Neural progenitor cell (in vitro differentiated cells): ENCODE measurements around the gene RGS3. TPM values are rescaled to one million over a fixed set of nuclear protein-coding genes. Genes with fewer than 3 reads are reported as not detected.

ENCODE experiments used
- DNase-seq: peaks from one replicate; pipeline ENCODE4 v3.0.0-alpha.2; 2016; ENCODE audit warnings: low spot score
- H2AFZ ChIP-seq: fragments of 200-600 bp; sonication (generic); replicated peaks from 2 replicates; pipeline ENCODE4 v1.6.1; 2016; ENCODE audit warnings: antibody characterized with exemption
- H3F3A ChIP-seq: fragments of 200-600 bp; sonication (generic); 2 replicates; pipeline ENCODE4 v1.6.1; 2016; ENCODE audit warnings: antibody characterized with exemption, low read depth
- H3K27ac ChIP-seq: fragments of 200-600 bp; sonication (generic); 2 replicates; pipeline ENCODE4 v1.5.1; 2016; ENCODE audit warnings: mild to moderate bottlenecking
- H3K27me3 ChIP-seq: fragments of 200-600 bp; sonication (generic); 2 replicates; pipeline ENCODE4 v1.6.1; 2016; ENCODE audit warnings: mild to moderate bottlenecking, moderate library complexity
- H3K36me3 ChIP-seq: fragments of 200-600 bp; sonication (generic); 2 replicates; pipeline ENCODE4 v1.5.1; 2016
- H3K4me1 ChIP-seq: fragments of 200-600 bp; sonication (generic); 2 replicates; pipeline ENCODE4 v1.6.1; 2016; ENCODE audit warnings: mixed run types
- H3K4me2 ChIP-seq: fragments of 200-600 bp; sonication (generic); 2 replicates; pipeline ENCODE4 v1.6.1; 2016
- H3K4me3 ChIP-seq: fragments of 200-600 bp; sonication (generic); 2 replicates; pipeline ENCODE4 v1.5.1; 2016
- H3K79me2 ChIP-seq: fragments of 200-600 bp; sonication (generic); 2 replicates; pipeline ENCODE4 v1.6.1; 2016; ENCODE audit warnings: low read depth
- H3K9ac ChIP-seq: fragments of 200-600 bp; sonication (generic); 2 replicates; pipeline ENCODE4 v1.6.1; 2016
- H3K9me3 ChIP-seq: fragments of 200-600 bp; sonication (generic); 2 replicates; pipeline ENCODE4 v1.5.1; 2016; ENCODE audit warnings: low read depth
- H4K20me1 ChIP-seq: fragments of 200-600 bp; sonication (generic); 2 replicates; pipeline ENCODE4 v1.6.1; 2016; ENCODE audit warnings: low read depth
- H3K27ac Mint-ChIP-seq: 3 replicates; pipeline ENCODE4 v1.8.0; 2021; ENCODE audit warnings: mixed read lengths
- H3K27me3 Mint-ChIP-seq: 2 replicates; pipeline ENCODE4 v1.8.0; 2022; ENCODE audit warnings: low read depth, mild to moderate bottlenecking, inconsistent platforms, moderate library complexity, mixed read lengths; ENCODE audit not compliant: insufficient read depth
- H3K36me3 Mint-ChIP-seq: 3 replicates; pipeline ENCODE4 v1.8.0; 2021; ENCODE audit warnings: mixed read lengths
- H3K4me1 Mint-ChIP-seq: 3 replicates; pipeline ENCODE4 v1.8.0; 2021; ENCODE audit warnings: mixed read lengths
- H3K4me3 Mint-ChIP-seq: 3 replicates; pipeline ENCODE4 v1.8.0; 2021; ENCODE audit warnings: mild to moderate bottlenecking, moderate library complexity, mixed read lengths
- H3K9me3 Mint-ChIP-seq: 3 replicates; pipeline ENCODE4 v1.8.0; 2020; ENCODE audit warnings: mixed read lengths
- EZH2 ChIP-seq: fragments of 200-600 bp; sonication (generic); IDR thresholded peaks from 2 replicates; pipeline ENCODE4 v1.6.1; 2017; ENCODE audit warnings: antibody characterized with exemption, mild to moderate bottlenecking, moderate library complexity
- EZH2phosphoT487 ChIP-seq: fragments of 200-600 bp; sonication (generic); IDR thresholded peaks from 2 replicates; pipeline ENCODE4 v1.6.1; 2017; ENCODE audit warnings: antibody characterized with exemption
- total RNA-seq: library from RNA; depleted of rRNA; stranded (reverse); fragments of >200 nt; gene quantifications from 2 replicates; pipeline ENCODE4 v1.2.3, GENCODE V29; 2015; ENCODE audit warnings: low replicate concordance
- TF ChIP-seq, protein P1 (sequence below): fragments of 200-600 bp; sonication (generic); IDR thresholded peaks from 2 replicates; pipeline ENCODE4 v1.5.1; 2017; ENCODE audit warnings: antibody characterized with exemption, mild to moderate bottlenecking

RGS3 gene
- total RNA-seq, 1 donor from 2014 or later: 30.3 TPM

- TF ChIP-seq EZH2phosphoT487 (no peak), EZH2 (no peak)
- peaks cover 8% of the 10 kb centered on the region for H3F3A ChIP-seq
- H3K36me3 ChIP-seq: no peaks in the 10 kb centered on the region
- H3K27ac ChIP-seq: no peak overlapping the region
- Mint-ChIP-seq H3K27me3 (peaks cover 8% of the 10 kb centered on the region), H3K9me3 (no peaks in the 10 kb centered on the region), H3K36me3 (no peaks in the 10 kb centered on the region), H3K4me3 (no peak overlapping the region), H3K27ac (peak overlapping the region; percentile 72), H3K4me1 (peaks cover 48% of the 10 kb centered on the region)
- H3K9ac ChIP-seq: no peak overlapping the region
- H3K79me2 ChIP-seq: no peaks in the 10 kb centered on the region
- H2AFZ ChIP-seq: no peak overlapping the region
- no peak overlapping the region for H3K4me2 ChIP-seq
- no peaks in the 10 kb centered on the region for H3K9me3 ChIP-seq
- H3K4me3 ChIP-seq: no peak overlapping the region
- DNase-seq: no peak
- H4K20me1 ChIP-seq: no peaks in the 10 kb centered on the region
- H3K27me3 ChIP-seq: no peaks in the 10 kb centered on the region
- H3K4me1 ChIP-seq: peaks cover 20% of the 10 kb centered on the region
These were observed 168.5 kb downstream of the RGS3 start for GRCh38 chr9:113631871-113632665.

GRCh38 chr9:113632776-113633590 is 169.5 kb downstream of the RGS3 start:
- H3K4me3 ChIP-seq: no peak overlapping the region
- Mint-ChIP-seq H3K36me3 (no peaks in the 10 kb centered on the region), H3K9me3 (no peaks in the 10 kb centered on the region), H3K4me3 (peak overlapping the region; percentile 28), H3K27ac (peak overlapping the region; percentile 72), H3K4me1 (peaks cover 39% of the 10 kb centered on the region), H3K27me3 (peaks cover 8% of the 10 kb centered on the region)
- DNase-seq: no peak
- H4K20me1 ChIP-seq: no peaks in the 10 kb centered on the region
- TF ChIP-seq EZH2phosphoT487: no peak
- TF ChIP-seq, protein P1, sequence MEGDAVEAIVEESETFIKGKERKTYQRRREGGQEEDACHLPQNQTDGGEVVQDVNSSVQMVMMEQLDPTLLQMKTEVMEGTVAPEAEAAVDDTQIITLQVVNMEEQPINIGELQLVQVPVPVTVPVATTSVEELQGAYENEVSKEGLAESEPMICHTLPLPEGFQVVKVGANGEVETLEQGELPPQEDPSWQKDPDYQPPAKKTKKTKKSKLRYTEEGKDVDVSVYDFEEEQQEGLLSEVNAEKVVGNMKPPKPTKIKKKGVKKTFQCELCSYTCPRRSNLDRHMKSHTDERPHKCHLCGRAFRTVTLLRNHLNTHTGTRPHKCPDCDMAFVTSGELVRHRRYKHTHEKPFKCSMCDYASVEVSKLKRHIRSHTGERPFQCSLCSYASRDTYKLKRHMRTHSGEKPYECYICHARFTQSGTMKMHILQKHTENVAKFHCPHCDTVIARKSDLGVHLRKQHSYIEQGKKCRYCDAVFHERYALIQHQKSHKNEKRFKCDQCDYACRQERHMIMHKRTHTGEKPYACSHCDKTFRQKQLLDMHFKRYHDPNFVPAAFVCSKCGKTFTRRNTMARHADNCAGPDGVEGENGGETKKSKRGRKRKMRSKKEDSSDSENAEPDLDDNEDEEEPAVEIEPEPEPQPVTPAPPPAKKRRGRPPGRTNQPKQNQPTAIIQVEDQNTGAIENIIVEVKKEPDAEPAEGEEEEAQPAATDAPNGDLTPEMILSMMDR: no peak
- TF ChIP-seq EZH2: no peak
- no peak overlapping the region for H3K4me2 ChIP-seq
- H3K36me3 ChIP-seq: no peaks in the 10 kb centered on the region
- no peaks in the 10 kb centered on the region for H3K9me3 ChIP-seq
- H3K27ac ChIP-seq: no peak overlapping the region
- H3K4me1 ChIP-seq: peaks cover 11% of the 10 kb centered on the region
- peaks cover under 1% of the 10 kb centered on the region for H3F3A ChIP-seq
- H3K27me3 ChIP-seq: no peaks in the 10 kb centered on the region
- no peak overlapping the region for H2AFZ ChIP-seq
- H3K79me2 ChIP-seq: no peaks in the 10 kb centered on the region
- H3K9ac ChIP-seq: no peak overlapping the region

DNA sequence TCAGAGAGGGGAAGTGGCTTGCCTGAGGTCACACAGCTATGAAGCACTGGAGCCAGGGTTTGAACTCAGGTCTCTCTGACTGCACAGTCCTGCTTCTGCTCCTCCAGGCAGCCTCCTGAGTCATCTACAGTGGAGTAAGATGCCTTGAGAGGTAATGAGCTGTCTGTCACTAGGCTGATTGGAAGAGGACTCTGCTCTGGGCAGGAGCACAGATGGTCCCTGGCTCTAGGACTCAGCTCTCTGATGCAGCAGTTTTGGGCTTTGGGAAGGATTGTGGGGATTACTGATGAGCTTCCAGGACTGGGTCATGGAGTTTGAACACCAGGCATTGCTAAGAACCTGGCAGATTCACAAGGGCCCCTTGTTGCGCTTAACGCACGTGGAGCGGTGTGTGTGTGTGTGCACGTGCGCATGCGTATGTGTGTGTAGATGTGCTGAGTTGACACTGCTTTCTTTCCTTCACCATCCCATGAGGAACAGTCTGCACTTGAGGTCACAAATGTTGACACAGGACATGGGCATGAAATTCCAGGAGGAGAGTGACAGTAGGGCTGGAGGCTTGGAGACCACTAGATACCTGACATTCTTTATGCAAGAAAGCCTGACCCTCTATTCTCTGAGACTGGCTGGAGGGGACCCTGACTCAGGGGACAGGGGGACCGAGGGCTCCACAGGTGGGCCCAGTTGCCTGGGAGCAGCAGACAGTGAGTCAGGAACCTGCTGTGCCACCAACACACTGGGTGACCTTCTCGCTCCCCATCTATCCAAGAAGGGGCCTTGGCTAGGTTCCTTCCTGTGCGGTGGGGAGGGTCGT is 170.5 kb downstream of the RGS3 start:
- Mint-ChIP-seq H3K4me1 (peaks cover 39% of the 10 kb centered on the region), H3K36me3 (no peaks in the 10 kb centered on the region)
- no peak overlapping the region for H3K27ac ChIP-seq

More for the DNA sequence above, 170.5 kb downstream of the RGS3 start:
- peaks cover 8% of the 10 kb centered on the region for H3K27me3 Mint-ChIP-seq
- Histone ChIP-seq H3K79me2 (no peaks in the 10 kb centered on the region), H3F3A (no peaks in the 10 kb centered on the region), H3K27me3 (no peaks in the 10 kb centered on the region), H3K9me3 (no peaks in the 10 kb centered on the region), H3K4me3 (no peak overlapping the region), H3K4me1 (peaks cover 10% of the 10 kb centered on the region), H3K36me3 (no peaks in the 10 kb centered on the region), H3K4me2 (peak overlapping the region; percentile 1), H2AFZ (peak overlapping the region; percentile 0), H4K20me1 (no peaks in the 10 kb centered on the region), H3K9ac (no peak overlapping the region)
- H3K4me3 Mint-ChIP-seq: no peak overlapping the region
- TF ChIP-seq, protein P1: no peak
- TF ChIP-seq EZH2phosphoT487 (no peak), EZH2 (no peak)
- peak overlapping the region; percentile 57 for H3K27ac Mint-ChIP-seq
- H3K9me3 Mint-ChIP-seq: no peaks in the 10 kb centered on the region
- DNase-seq: no peak
